GM19025 (cell line): ENCODE results near the gene ROR2.

ENCODE experiments used
- ATAC-seq: cut with Tn5 transposase; IDR thresholded peaks from one replicate; pipeline ENCODE4 v1.9.1; 2021; ENCODE audit warnings: mild to moderate bottlenecking, low read depth, moderate library complexity; ENCODE audit not compliant: unreplicated experiment

Gene ROR2

GRCh38 chr9:91710158-91710557 lies 239.9 kb downstream of the ROR2 start:
- no peak for ATAC-seq

- ATAC-seq, result no peak
Observed at GRCh38 chr9:91705386-91705785, 244.6 kb downstream of the ROR2 start.

- no peak for ATAC-seq
Observed at GRCh38 chr9:91700475-91700874, 249.6 kb downstream of the ROR2 start.

GRCh38 chr9:91698266-91698665 lies 251.8 kb downstream of the ROR2 start:
- no peak for ATAC-seq

GRCh38 chr9:91697201-91697600 lies 252.8 kb downstream of the ROR2 start:
- no peak for ATAC-seq

- no peak for ATAC-seq
Observed at GRCh38 chr9:91694081-91694870, 255.8 kb downstream of the ROR2 start.

GRCh38 chr9:91693226-91693625 lies 256.8 kb downstream of the ROR2 start:
- no peak for ATAC-seq

GRCh38 chr9:91690540-91691249 lies 259.3 kb downstream of the ROR2 start:
- ATAC-seq, result no peak

GRCh38 chr9:91689006-91689405 lies 261.0 kb downstream of the ROR2 start:
- no peak for ATAC-seq

GRCh38 chr9:91683269-91683668 lies 266.8 kb downstream of the ROR2 start:
- no peak for ATAC-seq

- ATAC-seq, result no peak
Observed at GRCh38 chr9:91682806-91683205, 267.2 kb downstream of the ROR2 start.

- no peak for ATAC-seq
Observed at GRCh38 chr9:91681461-91682305, 268.3 kb downstream of the ROR2 start.

GRCh38 chr9:91680998-91681397 lies 269.0 kb downstream of the ROR2 start:
- ATAC-seq, result no peak

GRCh38 chr9:91680106-91680505 lies 269.9 kb downstream of the ROR2 start:
- no peak for ATAC-seq

GRCh38 chr9:91678807-91679580 lies 271.0 kb downstream of the ROR2 start:
- no peak for ATAC-seq

GRCh38 chr9:91677822-91678436 lies 272.1 kb downstream of the ROR2 start:
- ATAC-seq, result no peak

- no peak for ATAC-seq
Observed at GRCh38 chr9:91677331-91677730, 272.7 kb downstream of the ROR2 start.

- ATAC-seq, result no peak
Observed at GRCh38 chr9:91676046-91676445, 274.0 kb downstream of the ROR2 start.

- no peak for ATAC-seq
Observed at GRCh38 chr9:91664663-91665062, 285.4 kb downstream of the ROR2 start.

- no peak for ATAC-seq
Observed at GRCh38 chr9:91663858-91664257, 286.2 kb downstream of the ROR2 start.
